Epithelial cell of proximal tubule (primary cell): ENCODE measurements around the gene GTF3C2. TPM values are rescaled to one million over a fixed set of nuclear protein-coding genes. Genes with fewer than 3 reads are reported as not detected.

Source experiments
- DNase-seq: peaks from one replicate; pipeline ENCODE4 v3.0.0-alpha.2; 2011; ENCODE audit warnings: low read depth
- H3K4me3 ChIP-seq: 2 replicates; pipeline ENCODE4 v1.5.1; 2011; ENCODE audit warnings: low read depth, mild to moderate bottlenecking, low read length
- CTCF ChIP-seq: conservative IDR thresholded peaks from 2 replicates; pipeline ENCODE4 v1.5.1; 2012; ENCODE audit warnings: low read depth, mild to moderate bottlenecking, low read length
- total RNA-seq: library from RNA; depleted of rRNA; stranded (reverse); fragments of >200 nt; gene quantifications from 2 replicates; pipeline ENCODE4 v1.2.3, GENCODE V29; 2015

Gene GTF3C2
- total RNA-seq, 1 donor from 2014 or later: 37.4 TPM

DNA sequence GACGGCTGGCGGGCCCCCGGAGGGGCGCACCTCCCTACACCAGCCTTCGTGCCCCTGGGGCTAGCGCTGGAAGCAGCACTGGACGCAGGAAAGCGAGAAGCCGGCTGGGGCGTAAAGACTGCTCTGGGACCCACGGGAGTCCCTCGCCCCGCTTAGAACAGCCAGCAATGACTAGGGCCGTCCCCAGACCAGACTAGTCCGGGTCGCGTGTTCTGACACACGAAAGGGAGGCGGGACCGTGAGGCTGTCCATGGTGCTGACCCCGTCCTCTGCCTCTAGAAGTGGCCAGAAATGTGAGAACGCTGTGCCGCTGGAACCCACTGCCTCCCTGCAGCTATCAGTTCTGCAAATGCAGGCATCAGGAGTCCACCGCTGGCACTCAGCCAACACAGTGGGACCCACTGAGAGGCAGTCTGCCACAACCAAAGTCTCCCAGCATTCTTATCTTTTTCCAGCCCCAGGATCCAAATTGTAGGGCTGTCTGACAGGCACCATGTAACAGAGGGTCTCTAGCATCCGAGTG is 48.1 kb downstream of the GTF3C2 start, which contains the start of gene UCN:
UCN (minus strand) TSS at position 87 of the 523 bp plus-strand sequence. CDS start 550 bp downstream, outside the sequence.
- no peak for DNase-seq
- no peak for TF ChIP-seq CTCF
- H3K4me3 ChIP-seq: no peak within 1 kb of the TSS

- H3K4me3 ChIP-seq: no peak overlapping the region
- DNase-seq: no peak
- no peak for TF ChIP-seq CTCF
Measured at GRCh38 chr2:27307545-27308358, 48.8 kb downstream of the GTF3C2 start.

DNA sequence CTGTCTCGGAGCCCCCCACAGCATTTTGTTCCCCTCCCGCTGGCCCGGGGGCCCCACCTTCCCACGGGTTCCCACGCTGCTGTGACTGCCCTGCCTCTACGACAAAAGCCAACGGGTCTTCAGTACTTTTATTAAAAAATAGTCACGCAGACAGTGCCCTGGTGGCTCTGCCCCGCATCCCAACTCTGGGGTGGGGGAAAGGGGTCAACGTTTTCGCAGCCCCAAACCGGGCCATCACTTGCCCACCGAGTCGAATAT is 49.3 kb downstream of the GTF3C2 start:
- DNase-seq: no peak
- no peak overlapping the region for H3K4me3 ChIP-seq
- TF ChIP-seq CTCF: no peak

DNA sequence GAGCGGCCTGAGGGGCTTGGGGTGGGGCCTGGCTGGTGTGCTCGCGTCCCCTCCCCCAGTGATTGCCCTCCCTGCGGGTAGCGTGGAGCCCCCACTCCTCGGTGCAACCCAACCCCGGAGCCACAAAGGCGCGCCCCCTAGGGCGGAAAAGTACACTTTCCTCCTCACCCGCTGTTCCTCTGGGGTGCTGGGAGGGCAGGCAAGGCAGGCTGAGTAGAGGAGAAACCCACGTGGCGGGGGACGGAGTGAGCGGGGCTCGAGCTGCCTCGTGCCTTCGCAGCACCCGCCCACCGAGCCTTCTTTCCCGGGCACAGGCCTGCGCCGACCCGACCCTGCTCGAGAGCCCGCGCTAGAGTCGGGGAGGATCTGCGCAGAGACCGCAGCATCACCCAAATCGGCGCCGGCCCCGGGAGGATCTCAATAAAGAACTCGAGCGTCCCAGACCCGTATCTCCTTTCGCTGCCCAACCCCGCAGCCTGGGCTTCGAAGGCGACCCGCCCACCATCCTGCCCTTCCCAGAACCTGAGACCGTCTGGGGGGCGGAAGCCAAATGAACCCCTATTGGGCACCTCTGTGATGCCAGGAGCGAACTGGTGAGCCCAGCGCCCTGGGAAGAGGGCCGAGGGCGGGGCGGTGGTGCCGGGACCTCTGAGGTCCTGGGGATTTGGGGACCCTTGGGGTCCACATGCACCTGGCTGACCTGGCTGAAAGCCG is 49.8 kb downstream of the GTF3C2 start:
- peak overlapping the region; percentile 21 for H3K4me3 ChIP-seq
- DNase-seq: no peak
- peak; percentile 10 for TF ChIP-seq CTCF

- DNase-seq: no peak
- H3K4me3 ChIP-seq: peak overlapping the region; percentile 21
- no peak for TF ChIP-seq CTCF
Measured at GRCh38 chr2:27306136-27306535, 50.4 kb downstream of the GTF3C2 start.

GRCh38 chr2:27305516-27305915 is 51.0 kb downstream of the GTF3C2 start:
- TF ChIP-seq CTCF: no peak
- DNase-seq: no peak
- H3K4me3 ChIP-seq: no peak overlapping the region
